ENCODE results near the gene IMMP2L. TPM values are rescaled to one million over a fixed set of nuclear protein-coding genes. Genes with fewer than 3 reads are reported as not detected.

IMMP2L gene
- total and polyA plus RNA-seq, 2 of the 13 experiments (the other 11 are each of a cell fraction or from before 2014, with no cell fraction given), result 7.8 to 16.9 TPM

GRCh38 chr7:110677405-110677804 lies 884.9 kb downstream of the IMMP2L start (continued):
- no peak for TF ChIP-seq ZBTB26 (CRISPR knock-in tag; IDR thresholded peaks at IDR 0.05; ENCODE audit: borderline replicate concordance)
- TF ChIP-seq ZNF569 (CRISPR knock-in tag; IDR thresholded peaks at IDR 0.05; ENCODE audit: borderline replicate concordance), result no peak
- TF ChIP-seq PAF1 (CRISPR knock-in tag; IDR thresholded peaks at IDR 0.05), result no peak
- TF ChIP-seq BRCA1 (CRISPR knock-in tag; IDR thresholded peaks at IDR 0.05), result no peak
- TF ChIP-seq POLR2A (IDR thresholded peaks at IDR 0.05; ENCODE audit: insufficient read depth in 1 of 2, low read depth in 2 of 2, low read length in 2 of 2), result no peak
- no peak for TF ChIP-seq MTERF4 (CRISPR knock-in tag; IDR thresholded peaks at IDR 0.05)
- TF ChIP-seq AKNA (CRISPR knock-in tag; IDR thresholded peaks at IDR 0.05; ENCODE audit: borderline replicate concordance), result no peak
- no peak for TF ChIP-seq ZNF615 (CRISPR knock-in tag; IDR thresholded peaks at IDR 0.05; ENCODE audit: borderline replicate concordance)
- TF ChIP-seq ZFP36 (IDR thresholded peaks at IDR 0.05; ENCODE audit: borderline replicate concordance, low read depth, low read length, partially characterized antibody), result no peak
- no peak for TF ChIP-seq ZNF207 (IDR thresholded peaks at IDR 0.05; ENCODE audit: borderline replicate concordance)
- TF ChIP-seq ZNF3 (CRISPR knock-in tag; IDR thresholded peaks at IDR 0.05), result no peak
- no peak for TF ChIP-seq POLR2G (IDR thresholded peaks at IDR 0.05; ENCODE audit: low read depth, low read length)
- TF ChIP-seq ZNF430 (CRISPR knock-in tag; IDR thresholded peaks at IDR 0.05), result no peak
- TF ChIP-seq EHMT2 (IDR thresholded peaks at IDR 0.05; ENCODE audit: borderline replicate concordance, low read depth, low read length), result no peak
- TF ChIP-seq CHD4 (IDR thresholded peaks at IDR 0.05; ENCODE audit: borderline replicate concordance, low read length), result no peak
- peak; percentile 20; the same call in 1 of the 2 replicates for TF ChIP-seq ATF2 (CRISPR knock-in tag; IDR thresholded peaks at IDR 0.05)
- no peak for TF ChIP-seq CSRNP2 (CRISPR knock-in tag; conservative IDR thresholded peaks at IDR 0.05; ENCODE audit: low read depth)
- TF ChIP-seq ZNF367 (CRISPR knock-in tag; IDR thresholded peaks at IDR 0.05; ENCODE audit: borderline replicate concordance), result no peak
- TF ChIP-seq ZBTB3 (CRISPR knock-in tag; IDR thresholded peaks at IDR 0.05; ENCODE audit: borderline replicate concordance, low read depth), result no peak
- TF ChIP-seq KDM5B (CRISPR knock-in tag; IDR thresholded peaks at IDR 0.05; ENCODE audit: borderline replicate concordance), result no peak
- no peak for TF ChIP-seq ZNF740 (CRISPR knock-in tag; IDR thresholded peaks at IDR 0.05)

All from HepG2 (cell line).